DOHH2 (cell line): Measurements from ENCODE around the gene BCO2.

Experiments used
- H3F3A ChIP-seq: fragments of 200-600 bp; sonication (generic), shearing (Covaris generic); 2 replicates; pipeline ENCODE4 v1.6.0; 2016; ENCODE audit warnings: antibody characterized with exemption, mild to moderate bottlenecking; ENCODE audit not compliant: control insufficient read depth, insufficient read depth
- H3K27ac ChIP-seq: fragments of 200-600 bp; sonication (generic); 2 replicates; pipeline ENCODE4 v1.5.1; 2014; ENCODE audit warnings: low read depth, mild to moderate bottlenecking, low read length, moderate library complexity
- H3K27me3 ChIP-seq: fragments of 200-600 bp; sonication (generic); 2 replicates; pipeline ENCODE4 v1.6.1; 2014; ENCODE audit warnings: mild to moderate bottlenecking, low read length, mixed read lengths; ENCODE audit not compliant: control insufficient read depth
- H3K36me3 ChIP-seq: fragments of 200-600 bp; sonication (generic); 2 replicates; pipeline ENCODE4 v1.6.1; 2014; ENCODE audit warnings: mild to moderate bottlenecking, low read length, moderate library complexity, mixed read lengths; ENCODE audit not compliant: control insufficient read depth
- H3K4me1 ChIP-seq: fragments of 200-600 bp; sonication (generic); 2 replicates; pipeline ENCODE4 v1.6.1; 2014; ENCODE audit warnings: mild to moderate bottlenecking, low read length, mixed read lengths; ENCODE audit not compliant: control insufficient read depth
- H3K4me2 ChIP-seq: fragments of 200-600 bp; sonication (generic); 2 replicates; pipeline ENCODE4 v1.6.0; 2014; ENCODE audit warnings: mild to moderate bottlenecking, low read length, moderate library complexity
- H3K4me3 ChIP-seq: fragments of 200-600 bp; sonication (generic); 2 replicates; pipeline ENCODE4 v1.5.1; 2014; ENCODE audit warnings: mild to moderate bottlenecking, low read length, mixed read lengths
- H3K79me2 ChIP-seq: fragments of 200-600 bp; sonication (generic); 2 replicates; pipeline ENCODE4 v1.6.1; 2014; ENCODE audit warnings: mild to moderate bottlenecking, low read length, mixed read lengths; ENCODE audit not compliant: control insufficient read depth
- H3K9me2 ChIP-seq: fragments of 200-600 bp; sonication (generic); replicated peaks from 2 replicates; pipeline ENCODE4 v1.6.1; 2014; ENCODE audit warnings: mild to moderate bottlenecking, low read length, mixed read lengths; ENCODE audit not compliant: control insufficient read depth
- H3K9me3 ChIP-seq: fragments of 200-600 bp; sonication (generic); 2 replicates; pipeline ENCODE4 v1.6.1; 2014; ENCODE audit warnings: antibody characterized with exemption, low read length, mixed read lengths; ENCODE audit not compliant: control insufficient read depth, insufficient read depth
- H4K20me1 ChIP-seq: fragments of 200-600 bp; sonication (generic); 2 replicates; pipeline ENCODE4 v1.6.0; 2014; ENCODE audit warnings: low read depth, mild to moderate bottlenecking, antibody characterized with exemption, low read length, moderate library complexity; ENCODE audit not compliant: control insufficient read depth, insufficient read depth
- CTCF ChIP-seq: fragments of 200-600 bp; sonication (generic); IDR thresholded peaks from one replicate; pipeline ENCODE4 v1.5.1; 2014; ENCODE audit warnings: antibody characterized with exemption, mild to moderate bottlenecking, low read depth, low read length; ENCODE audit not compliant: poor library complexity, severe bottlenecking
- EZH2phosphoT487 ChIP-seq: fragments of 200-600 bp; sonication (generic); IDR thresholded peaks from 2 replicates; pipeline ENCODE4 v1.6.1; 2017; ENCODE audit warnings: borderline replicate concordance, mild to moderate bottlenecking, antibody characterized with exemption, low read length, moderate library complexity, mixed read lengths

BCO2 gene

GRCh38 chr11:112174789-112175598 lies at the start of gene BCO2:
Gene BCO2, plus strand, starts transcription at chr11:112175512. Its CDS starts 90 bp downstream, at chr11:112175602.
- TF ChIP-seq CTCF (peak; percentile 94), EZH2phosphoT487 (no peak)
- H3K79me2 ChIP-seq: no peaks in the 10 kb centered on the region
- peaks cover 6% of the 10 kb centered on the region for H3K27me3 ChIP-seq
- no peaks in the 10 kb centered on the region for H3F3A ChIP-seq
- no peaks in the 10 kb centered on the region for H3K36me3 ChIP-seq
- H4K20me1 ChIP-seq: no peaks in the 10 kb centered on the region
- H3K27ac ChIP-seq: no peak within 1 kb of the TSS
- no peaks in the 10 kb centered on the region for H3K9me2 ChIP-seq
- peak within 1 kb of the TSS; percentile 56 for H3K4me3 ChIP-seq
- H3K9me3 ChIP-seq: no peaks in the 10 kb centered on the region
- peaks cover 4% of the 10 kb centered on the region for H3K4me1 ChIP-seq
- peak within 1 kb of the TSS; percentile 62 for H3K4me2 ChIP-seq

DNA sequence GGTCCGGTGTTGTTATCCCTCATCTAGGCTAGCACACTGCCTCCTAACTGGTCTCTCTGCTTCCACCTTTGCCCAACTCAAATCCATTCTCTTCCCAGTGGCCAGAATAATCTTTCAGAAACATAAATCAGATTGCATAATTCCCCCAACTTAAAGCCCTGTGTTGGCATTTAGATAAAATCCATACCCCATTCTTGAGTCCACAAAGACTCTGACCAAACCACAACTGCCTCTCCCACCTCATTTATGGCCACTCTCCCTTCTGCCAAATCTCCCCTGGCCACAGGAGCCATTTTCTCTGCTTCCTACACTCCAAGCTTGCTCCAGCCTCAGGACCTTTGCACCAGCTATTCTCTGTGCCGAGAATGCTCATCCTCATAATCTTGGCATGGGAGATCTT lies 48.3 kb upstream of the BCO2 start:
- H3K79me2 ChIP-seq: no peaks in the 10 kb centered on the region
- no peaks in the 10 kb centered on the region for H3K36me3 ChIP-seq
- no peaks in the 10 kb centered on the region for H3F3A ChIP-seq

DNA sequence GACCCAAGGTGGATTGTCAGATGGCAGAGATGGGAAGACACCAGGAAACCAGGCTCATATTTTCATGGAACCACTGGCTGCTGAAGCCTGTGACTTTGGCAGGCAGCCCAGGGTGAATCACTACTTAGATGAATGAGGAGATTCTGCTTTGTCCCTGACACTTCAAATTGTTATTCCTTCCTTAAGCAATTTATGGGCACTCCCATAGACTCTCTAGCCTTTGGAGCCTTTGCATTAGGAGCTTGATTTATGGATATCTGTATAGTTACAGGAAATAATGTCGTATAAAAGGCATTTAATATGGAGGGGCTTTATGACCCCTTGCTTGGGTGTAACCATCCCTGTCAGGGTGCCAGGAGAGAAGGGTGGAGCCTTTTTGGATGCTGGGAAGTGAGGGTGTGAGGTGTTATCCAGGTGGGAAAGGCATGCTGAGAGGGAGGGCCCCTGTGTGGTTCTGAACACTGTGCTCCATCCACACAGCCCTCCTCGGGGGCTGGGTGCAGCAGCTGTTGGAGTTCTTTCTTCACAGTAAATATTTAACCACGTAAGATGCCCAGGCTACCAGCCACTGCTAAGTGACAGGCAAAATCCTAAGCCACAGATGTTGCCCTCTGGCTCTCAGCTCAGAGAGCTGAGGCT lies 46.7 kb upstream of the BCO2 start:
- H3K4me3 ChIP-seq: no peak overlapping the region
- H3F3A ChIP-seq: no peaks in the 10 kb centered on the region
- no peak overlapping the region for H3K4me2 ChIP-seq
- H3K27me3 ChIP-seq: no peaks in the 10 kb centered on the region
- no peaks in the 10 kb centered on the region for H3K9me2 ChIP-seq
- no peak overlapping the region for H3K27ac ChIP-seq
- no peaks in the 10 kb centered on the region for H3K36me3 ChIP-seq
- TF ChIP-seq CTCF: no peak
- no peak for TF ChIP-seq EZH2phosphoT487
- H3K4me1 ChIP-seq: no peaks in the 10 kb centered on the region
- H4K20me1 ChIP-seq: no peaks in the 10 kb centered on the region
- no peaks in the 10 kb centered on the region for H3K79me2 ChIP-seq
- H3K9me3 ChIP-seq: no peaks in the 10 kb centered on the region

More for the DNA sequence above, 48.3 kb upstream of the BCO2 start:
- Histone ChIP-seq H3K9me2 (no peaks in the 10 kb centered on the region), H4K20me1 (no peaks in the 10 kb centered on the region), H3K27me3 (no peaks in the 10 kb centered on the region), H3K4me2 (no peak overlapping the region), H3K9me3 (no peaks in the 10 kb centered on the region), H3K27ac (no peak overlapping the region), H3K4me3 (no peak overlapping the region), H3K4me1 (no peaks in the 10 kb centered on the region)
- TF ChIP-seq EZH2phosphoT487: no peak

DNA sequence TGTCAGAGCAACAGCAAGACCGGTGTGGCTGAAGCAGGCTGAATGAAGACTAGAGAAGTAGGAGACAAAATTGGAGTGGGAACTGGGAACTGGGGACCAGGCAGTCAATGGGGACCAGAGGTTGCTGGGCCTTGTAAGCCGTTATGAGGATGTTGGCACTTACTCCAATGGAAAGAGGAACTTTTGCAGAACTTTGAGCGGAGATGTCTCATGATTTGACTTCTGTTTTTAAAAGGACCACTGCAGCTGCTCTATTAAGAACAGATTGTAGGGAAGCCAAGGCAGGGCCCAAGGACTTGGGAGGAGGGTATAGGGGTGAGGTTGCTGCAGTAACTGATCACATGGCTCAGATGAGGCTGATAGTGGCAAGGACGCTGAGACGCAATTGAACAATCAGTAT lies 45.7 kb upstream of the BCO2 start:
- no peak overlapping the region for H3K4me2 ChIP-seq
- no peak for TF ChIP-seq CTCF
- H4K20me1 ChIP-seq: no peaks in the 10 kb centered on the region
- H3K4me3 ChIP-seq: no peak overlapping the region
- no peak overlapping the region for H3K27ac ChIP-seq
- no peaks in the 10 kb centered on the region for H3F3A ChIP-seq
- H3K79me2 ChIP-seq: no peaks in the 10 kb centered on the region
- no peaks in the 10 kb centered on the region for H3K36me3 ChIP-seq
- no peaks in the 10 kb centered on the region for H3K4me1 ChIP-seq
- no peaks in the 10 kb centered on the region for H3K9me3 ChIP-seq
- H3K9me2 ChIP-seq: no peaks in the 10 kb centered on the region
- no peaks in the 10 kb centered on the region for H3K27me3 ChIP-seq
